GM18907 (cell line): Measurements from ENCODE around the gene LZIC.
"Not testable (repeated sequence)": the region's sequence is repeated elsewhere in the genome, so short reads cannot be mapped to it uniquely, and the experiment has no call there.

ENCODE experiments used
- ATAC-seq: cut with Tn5 transposase; IDR thresholded peaks from one replicate; pipeline ENCODE4 v1.9.1; 2021; ENCODE audit warnings: mild to moderate bottlenecking, moderate library complexity; ENCODE audit not compliant: unreplicated experiment

LZIC gene

DNA sequence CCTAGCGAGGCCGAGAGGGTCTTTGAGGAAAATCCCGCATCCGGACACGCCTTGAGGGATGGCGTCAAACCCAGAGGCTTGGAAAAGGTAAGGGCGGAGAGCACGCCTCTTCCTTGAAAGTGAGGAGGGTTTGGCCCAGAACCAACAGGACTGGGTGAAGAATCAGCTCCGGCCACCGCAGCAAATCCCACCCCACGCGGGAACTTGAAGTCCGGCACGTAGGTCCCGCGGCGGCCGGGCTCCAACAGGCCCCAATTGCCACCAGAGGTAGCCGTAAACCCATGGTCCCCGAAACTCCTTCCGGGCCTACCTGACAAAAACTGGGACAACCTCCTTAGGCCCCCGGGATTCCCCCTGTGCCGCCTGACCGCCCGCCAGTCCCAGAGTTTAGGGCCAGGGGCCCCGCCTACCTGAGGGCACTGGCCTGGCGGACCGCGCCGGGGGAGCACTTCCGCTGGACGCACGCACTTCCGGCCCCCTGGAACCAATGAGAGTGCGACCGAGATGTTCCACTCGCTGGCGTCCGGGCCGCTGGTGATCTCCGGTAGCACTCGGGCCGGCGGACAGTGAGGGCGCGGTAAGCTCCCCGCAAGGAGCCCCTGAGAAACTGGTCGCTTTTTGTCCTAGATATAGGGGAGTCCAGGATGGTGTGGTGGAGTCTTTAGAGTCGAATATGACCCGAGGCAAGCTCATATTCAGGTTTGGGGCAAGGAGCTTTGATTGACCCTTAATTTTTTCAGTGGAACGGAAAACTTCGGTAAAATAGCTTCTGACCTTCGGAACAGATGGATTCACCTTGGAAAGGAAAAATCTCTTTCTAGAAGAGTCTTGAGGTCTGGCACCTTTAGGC is at the start of gene LZIC, which contains the start of gene NMNAT1:
LZIC (minus strand) TSS at position 453 of the 850 bp plus-strand sequence. CDS start 6,772 bp downstream, outside the sequence.
NMNAT1 (plus strand) TSS at position 537 of the 850 bp plus-strand sequence. CDS start 28,599 bp downstream, outside the sequence.
- ATAC-seq, result peak; percentile 91

DNA sequence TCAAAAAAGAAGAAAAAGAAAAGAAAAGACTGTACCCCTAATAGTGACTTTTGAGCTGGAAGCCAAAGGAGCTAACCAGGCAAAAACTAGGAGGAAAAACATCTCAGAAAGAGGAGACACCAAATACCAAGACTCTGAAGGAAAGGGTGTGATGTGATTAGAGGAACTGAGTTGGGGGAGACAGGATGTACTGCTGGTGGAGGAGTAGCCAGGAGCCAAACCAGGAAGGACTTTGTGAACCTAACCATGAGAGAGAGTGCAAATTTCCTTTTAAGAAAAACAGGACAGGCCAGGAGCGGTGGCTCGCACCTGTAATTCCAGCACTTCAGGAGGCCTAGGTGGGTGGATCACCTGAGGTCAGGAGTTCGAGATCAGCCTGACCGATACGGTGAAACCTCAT is 49.7 kb upstream of the LZIC start:
- no peak for ATAC-seq

DNA sequence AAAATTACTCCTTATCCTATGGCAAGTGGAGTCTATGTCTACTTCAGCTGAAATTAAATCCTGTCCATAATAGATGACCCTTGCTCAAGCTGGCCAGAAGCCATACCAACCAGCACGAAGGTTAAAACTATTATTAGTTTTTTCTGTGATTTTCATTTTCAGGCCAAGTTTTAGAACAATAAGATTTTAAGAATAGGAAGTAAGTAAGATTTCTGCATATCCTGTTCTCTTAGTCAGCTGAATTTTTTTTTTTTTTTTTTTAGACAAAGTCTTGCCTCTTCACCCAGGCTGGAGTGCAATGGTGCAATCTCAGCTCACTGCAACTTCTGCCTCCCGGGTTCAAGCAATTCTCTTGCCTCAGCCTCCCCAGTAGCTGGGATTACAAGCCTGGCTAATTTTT is 47.8 kb upstream of the LZIC start:
- no peak for ATAC-seq

DNA sequence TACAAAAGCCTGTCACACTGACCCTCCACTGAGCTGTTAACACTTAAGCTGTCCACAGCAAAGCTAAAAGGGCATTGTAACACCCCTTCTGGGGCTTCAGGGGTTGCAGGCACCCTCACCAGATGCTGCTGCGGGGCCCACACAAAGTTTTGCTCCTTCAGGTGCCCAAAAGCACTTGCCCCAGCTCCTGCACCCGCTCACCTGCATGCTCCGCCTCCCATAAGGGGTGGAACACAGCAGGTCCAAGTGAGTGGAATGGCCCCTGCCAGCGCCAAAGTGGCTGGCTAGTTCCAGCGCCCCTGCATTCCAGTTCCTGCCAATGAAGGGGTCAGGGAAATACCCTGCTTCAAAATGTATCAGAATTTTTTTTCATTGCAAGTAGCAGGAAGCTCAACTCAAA is 46.6 kb upstream of the LZIC start:
- no peak for ATAC-seq

DNA sequence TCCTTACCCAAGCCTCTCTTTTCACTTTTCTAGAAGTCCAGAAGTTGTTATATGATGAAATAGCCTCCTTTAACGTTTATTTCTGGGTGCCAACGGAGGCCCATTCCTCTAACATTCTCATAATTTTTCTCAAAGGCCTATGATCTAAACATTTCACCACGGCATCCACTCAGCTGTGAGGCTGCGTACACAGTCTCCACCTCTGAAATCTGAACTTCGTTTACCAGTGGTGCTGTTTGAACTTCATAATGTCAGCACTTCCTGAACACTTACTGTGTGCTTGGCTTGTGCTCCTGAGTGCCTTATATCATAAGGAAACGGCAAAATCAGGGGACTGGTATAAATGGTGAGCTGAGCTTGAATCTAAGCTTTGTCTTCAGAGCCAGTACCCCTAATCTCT is 41.8 kb upstream of the LZIC start:
- no peak for ATAC-seq

DNA sequence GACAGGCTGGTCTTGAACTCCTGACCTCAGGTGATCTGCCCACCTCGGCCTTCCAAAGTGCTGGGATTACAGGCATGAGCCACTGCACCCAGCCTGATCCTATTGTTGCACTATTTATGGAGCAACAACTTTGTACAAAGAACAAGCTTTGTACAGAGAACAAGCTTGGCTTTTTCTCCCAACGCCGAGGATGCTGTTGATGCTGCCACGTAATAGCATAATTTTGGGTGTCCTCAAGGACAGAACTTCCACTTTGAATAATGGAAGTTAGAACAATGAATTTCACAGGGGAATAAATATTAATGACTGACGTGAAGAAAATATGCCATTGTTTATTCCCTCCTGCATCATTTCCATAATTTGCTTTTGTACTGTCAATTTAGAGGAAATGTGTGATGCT is 41.1 kb upstream of the LZIC start:
- ATAC-seq, result no peak

DNA sequence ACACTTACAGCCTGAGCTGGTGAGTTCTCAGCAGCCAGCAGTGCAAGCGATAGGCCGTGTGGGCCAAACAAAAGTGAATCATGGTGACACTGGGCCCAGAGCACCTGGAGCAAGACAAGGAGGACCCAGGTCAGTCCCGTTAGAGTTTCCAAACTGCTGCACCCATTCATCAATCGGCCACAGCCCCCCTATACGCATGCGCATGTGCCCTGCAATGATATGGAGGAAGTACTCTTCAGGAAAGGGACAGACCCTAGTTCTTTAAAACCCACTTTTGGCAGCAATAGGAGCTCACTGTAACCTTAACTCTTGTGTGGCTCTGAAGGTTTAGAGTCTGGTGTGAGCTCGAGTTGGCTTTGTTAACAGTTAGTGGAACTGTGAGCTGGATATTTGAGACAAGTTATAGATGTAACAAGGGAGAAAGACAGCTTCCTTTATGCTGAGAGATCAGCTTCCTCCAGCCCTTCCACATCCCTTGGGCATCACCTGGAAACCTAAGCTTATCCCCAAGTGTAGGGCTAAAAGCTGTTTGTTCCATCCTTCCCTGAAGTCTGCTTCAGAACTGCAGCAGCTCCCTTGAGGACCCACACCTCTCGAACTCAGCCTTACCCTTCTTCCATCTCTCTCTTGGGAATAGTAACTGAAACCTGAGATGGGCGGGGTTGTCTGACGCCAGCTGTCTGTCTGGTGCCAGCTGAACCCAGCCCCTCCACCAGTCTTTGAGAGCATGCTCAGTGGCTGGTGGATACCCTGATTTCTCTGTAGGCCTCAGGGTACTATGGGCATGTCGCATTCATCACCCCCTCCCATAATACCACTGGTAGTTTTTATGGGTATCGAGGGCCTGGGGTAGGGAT is 17.7 kb upstream of the LZIC start:
- ATAC-seq, result peak; percentile 60

DNA sequence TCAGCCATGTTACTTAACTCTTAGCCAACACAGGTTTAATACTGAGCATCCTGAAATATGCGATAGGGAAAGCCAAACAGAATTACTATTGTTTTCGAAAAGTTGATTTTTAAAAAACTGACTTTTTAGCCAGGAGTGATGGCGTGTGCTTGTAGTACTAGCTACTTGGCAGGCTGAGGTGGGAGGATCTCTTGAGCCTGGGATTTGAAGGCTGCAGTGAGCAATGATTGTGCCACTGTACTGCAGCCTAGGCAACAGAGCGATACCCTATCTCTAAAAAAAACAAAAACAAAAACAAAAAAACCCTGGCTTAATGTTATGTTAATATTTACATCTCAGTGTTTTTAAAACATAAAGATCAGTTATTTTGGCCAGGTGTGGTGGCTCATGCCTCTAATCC is 16.8 kb upstream of the LZIC start:
- ATAC-seq, result no peak

DNA sequence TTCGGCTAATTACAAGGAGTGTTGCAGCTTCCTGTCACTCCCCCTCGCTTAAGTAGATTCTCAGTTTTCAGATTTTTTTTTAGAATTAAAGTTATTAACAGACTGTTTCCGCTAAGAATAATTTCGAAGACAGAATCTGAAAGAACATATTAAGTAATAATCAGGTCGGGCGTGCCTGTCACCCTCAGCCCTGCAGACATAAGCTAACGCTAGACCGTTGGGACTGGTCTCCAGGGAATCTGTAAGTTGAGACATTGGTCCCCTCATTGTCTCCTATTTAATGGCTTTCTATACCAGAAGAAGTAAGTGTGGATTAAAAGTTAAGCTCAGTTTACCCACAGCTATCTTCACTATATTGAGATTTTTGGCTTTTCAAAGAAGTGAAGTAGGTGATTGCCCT is 14.5 kb upstream of the LZIC start:
- no peak for ATAC-seq

DNA sequence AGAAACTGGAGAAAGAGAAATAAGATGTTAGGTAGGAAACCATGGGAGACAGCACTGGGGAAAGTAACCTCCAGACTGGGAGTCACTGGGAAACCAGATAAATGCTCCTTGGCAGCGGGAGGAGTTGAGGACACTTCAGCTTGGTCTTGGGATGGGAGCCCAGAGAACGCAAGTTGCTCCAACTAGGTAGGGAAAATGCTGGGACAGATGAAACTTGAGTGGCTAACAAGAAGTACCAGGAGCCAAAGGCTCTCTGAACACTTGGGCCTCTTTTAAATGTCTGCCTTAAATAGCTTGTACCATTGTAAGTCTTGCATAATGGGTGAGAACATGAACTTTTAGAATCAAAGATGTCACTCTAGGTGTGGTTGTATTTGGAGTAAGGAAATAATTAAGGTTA is 3.1 kb upstream of the LZIC start:
- no peak for ATAC-seq

DNA sequence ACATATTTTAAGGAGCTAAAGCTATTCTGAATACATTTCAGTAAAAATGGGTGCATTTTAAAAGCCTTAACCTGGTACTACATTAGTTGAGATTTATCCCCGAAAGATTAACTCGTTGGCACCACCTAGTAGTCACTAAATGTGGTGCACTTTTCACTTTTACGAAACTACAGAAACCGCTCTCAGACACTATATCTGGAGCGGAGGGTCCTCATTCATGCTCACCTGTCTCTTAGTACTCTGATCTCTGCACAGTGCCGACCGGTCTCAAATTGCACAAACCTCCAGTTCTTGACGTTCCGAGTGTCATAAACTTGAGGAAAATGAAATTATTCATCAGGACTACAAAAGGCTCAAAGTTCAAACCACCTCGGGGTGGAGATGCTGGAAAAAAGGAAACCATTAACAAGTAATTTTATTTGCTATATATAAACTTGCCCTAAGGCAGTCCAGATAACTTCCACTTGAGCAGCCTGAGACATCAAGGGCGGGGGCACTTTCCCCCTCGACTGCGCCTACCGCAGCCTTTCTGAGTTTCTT is 722 bp downstream of the LZIC start:
- ATAC-seq, result peak; percentile 41

DNA sequence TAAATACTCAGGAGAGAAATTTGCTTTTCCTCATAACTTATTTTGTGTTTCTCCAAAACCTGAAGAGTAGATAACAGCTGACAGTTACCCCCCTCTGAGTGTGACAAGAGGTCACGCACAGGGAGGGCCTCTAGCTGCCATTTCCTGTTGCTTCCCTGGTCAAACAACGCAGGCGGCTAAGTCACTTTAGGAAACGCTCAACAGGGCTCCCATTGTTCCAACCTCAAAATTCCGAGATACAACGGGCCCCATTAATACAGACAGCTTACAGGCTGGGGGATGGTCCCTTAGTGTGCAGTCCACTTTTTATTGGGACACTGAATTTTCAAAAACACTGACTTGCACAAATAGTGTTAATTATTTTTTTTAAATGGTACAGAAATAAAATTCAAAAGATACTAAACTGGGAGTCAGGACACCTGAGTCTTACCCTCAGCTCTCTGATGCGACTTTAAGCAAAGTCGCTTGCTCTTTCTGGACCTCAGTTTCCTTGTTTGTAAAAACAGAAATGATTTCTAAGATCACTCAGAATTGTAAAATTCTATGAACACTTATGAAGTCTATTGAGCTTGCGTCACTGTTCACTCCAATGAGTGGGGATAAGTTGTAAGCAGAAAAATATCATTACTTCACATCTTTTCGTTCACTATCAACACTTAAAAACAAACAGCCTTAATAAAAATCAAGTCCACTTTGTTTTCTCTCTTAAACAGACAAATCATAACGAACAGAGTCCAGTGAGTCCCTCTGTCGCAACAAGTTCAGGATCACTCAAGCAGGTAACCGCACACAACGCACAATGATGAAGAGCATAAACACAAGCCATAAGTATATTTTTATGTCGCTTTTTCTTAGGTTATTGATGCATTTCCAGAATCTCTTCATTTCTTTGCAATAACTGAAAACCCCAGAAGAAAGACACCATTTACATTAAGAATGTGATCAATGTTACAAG is 13.5 kb downstream of the LZIC start:
- no peak for ATAC-seq

DNA sequence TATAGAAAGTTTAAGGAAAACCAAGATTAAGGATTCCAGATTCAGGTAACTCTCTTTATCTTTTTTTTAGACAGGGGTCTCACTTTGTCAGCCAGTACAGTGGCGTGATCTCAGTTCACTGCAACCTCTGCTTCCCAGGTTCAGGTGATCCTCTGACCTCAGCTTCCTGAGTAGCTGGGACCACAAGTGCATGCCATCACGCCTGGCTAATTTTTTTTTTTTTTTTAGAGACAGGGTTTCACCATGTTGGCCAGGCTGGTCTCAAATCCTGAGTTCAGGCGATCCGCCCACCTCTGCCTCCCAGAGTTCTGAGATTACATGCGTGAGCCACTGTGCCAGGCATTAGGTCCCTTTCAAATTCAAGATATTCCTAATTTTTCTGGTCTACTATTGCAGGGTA is 15.9 kb downstream of the LZIC start:
- ATAC-seq, result no peak

DNA sequence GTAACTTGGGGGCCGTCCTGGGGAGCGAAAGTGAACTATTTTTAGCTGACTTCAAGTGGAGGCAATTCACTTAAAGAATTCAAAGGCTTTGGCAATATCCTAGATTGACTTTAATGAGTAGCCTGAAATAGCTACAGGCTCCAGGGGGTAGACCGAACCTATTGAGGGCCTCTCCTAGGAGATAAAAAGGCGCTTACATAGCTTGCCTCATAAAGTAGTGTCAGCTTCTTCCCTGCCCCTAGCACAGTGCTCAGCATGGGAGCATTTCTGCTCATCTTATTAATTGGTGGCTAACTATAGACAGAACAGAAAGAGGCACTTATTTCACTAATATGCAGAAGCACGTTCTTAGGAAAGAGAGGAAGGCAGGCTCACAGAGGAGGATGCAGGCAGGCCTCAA is 20.8 kb downstream of the LZIC start:
- ATAC-seq, result no peak

DNA sequence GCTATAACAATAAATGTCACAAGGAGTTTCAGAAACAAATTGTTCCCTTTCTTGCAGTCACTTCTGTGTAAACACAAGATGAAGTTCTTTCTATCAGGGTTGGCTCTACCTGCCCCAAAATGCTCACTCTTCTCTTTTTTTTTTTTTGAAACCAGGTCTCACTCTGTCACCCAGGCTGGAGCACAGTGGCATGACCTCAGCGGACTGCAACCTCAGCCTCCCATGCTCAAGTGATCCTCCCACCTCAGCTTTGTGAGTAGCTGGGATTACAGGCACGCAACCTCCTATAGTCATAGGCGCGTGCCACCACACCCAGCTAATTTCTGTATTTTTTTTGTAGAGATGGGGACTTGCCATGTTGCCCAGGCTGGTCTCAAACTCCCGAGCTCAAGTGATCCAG is 22.6 kb downstream of the LZIC start:
- ATAC-seq, result no peak

DNA sequence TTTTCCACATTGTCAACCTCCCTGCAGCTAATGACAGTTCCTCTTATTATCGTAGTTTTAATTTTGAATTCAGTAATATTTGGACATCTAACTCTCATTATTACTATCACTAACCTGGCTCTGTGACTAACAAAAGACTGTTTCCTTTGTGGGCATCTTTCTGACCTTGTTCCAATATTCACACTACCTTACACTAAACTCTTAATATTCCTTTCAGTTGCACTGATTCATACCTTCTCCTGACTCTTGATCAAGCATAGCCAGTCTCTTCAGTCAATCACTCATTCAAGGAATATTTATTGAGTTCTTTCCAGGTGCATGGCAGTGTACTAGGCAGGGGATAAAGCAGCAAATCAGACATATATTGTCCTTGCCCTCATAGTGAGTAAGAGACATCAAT is 25.3 kb downstream of the LZIC start:
- no peak for ATAC-seq

DNA sequence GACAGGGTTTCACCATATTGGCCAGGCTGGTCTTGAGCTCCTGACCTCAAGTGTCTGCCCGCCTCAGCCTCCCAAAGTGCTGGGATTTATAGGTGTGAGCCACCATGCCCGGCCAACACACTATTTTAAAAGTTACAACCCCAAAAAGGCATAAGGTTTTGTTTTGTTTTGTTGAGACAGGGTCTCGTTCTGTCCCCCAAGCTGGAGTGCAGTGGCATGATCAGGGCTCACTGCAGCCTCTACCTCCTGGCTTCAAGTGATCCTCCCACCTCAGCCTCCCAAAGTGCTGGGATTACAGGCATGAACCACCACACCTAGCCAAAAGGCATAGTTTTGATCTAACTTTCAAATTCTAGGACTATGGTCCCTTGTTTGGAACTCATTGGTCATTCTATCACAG is 25.7 kb downstream of the LZIC start:
- ATAC-seq, result not testable (repeated sequence)

DNA sequence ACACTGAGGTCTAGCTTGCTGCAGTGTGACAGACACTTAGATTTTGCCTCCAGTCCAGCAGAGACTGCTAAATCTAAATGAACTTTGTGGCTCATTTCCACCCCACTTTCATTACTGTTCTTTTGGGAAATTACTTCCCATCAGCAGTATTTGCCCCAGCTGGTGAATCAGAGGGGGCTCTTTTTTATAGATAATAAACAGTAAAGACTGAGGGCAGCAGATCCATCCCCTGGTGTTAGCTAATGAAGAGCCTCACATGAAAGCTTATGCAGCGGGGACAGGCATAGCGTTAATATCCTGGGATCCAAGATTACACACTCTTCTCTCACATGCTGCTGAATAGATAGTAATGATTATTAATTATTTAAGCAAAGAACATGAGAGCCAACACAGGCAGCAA is 26.7 kb downstream of the LZIC start:
- ATAC-seq, result no peak

DNA sequence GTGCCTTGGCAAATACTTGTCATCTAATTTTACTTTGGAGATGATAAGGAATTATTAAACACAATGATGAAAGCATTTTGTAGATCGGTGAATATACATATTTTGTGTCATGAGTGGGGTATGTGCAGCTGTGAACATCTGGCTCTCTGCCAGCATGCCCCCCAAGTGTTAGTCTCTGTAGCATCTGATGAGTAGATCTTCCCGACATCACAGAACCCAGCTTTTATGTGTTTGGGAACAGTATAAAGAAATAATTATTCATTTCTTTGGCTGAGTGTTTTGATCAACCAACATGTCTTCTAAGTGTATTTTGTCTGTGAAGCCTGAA is 28.6 kb downstream of the LZIC start:
- no peak for ATAC-seq

DNA sequence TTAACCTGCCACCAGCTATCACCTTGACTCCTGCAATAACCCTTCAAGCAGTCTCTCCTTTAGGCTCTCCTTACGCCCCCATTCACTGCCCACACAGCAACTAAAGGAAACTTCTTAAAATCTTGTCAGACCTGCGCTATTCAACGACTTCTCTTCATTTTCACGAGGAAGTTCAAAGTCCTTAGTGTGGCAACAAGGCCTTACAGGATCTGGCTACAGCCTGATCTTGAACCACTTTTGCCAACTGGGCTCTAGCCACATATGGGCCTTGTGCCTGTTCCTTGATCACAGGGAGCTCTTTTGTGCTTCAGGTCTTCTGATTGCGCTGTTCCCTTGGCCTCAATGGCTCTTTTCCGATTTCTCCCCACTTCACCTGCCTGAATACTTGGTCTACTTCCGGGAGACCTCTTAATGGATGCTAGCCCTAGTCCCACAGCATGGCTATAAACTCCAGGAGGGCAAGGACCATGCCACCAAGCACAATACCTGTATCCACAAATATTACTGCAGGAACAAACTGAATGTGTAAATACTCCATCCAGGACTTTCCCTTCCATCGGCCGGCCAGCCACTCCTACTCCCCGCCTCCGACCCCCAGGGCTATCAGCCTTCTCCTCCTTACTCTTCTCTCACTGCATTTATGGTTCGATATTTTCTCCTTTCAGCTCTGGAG is 30.8 kb downstream of the LZIC start:
- no peak for ATAC-seq
